ENCODE measurements around the gene CSNK1A1. TPM values are rescaled to one million over a fixed set of nuclear protein-coding genes. Genes with fewer than 3 reads are reported as not detected.

CSNK1A1 gene
- polyA plus RNA-seq, 1 of the 3 experiments (the other 2 are of a cell fraction) = 70.7 TPM

GRCh38 chr5:149544028-149544420 lies 7.2 kb downstream of the CSNK1A1 start (continued):
- TF ChIP-seq PBX3 (IDR thresholded peaks at IDR 0.05) (no peak), FOXJ3 (CRISPR knock-in tag; IDR thresholded peaks at IDR 0.05) (no peak)

- Histone ChIP-seq H3F3A (replicated peaks; ENCODE audit: insufficient read depth) (peaks cover 5% of the 10 kb centered on the region), H3K4me2 (peak overlapping the region; percentile 3; the same call in 1 of the 2 replicates), H3K36me3 (replicated peaks in 1 of 2; ENCODE audit: control insufficient read depth in 1 of 2, insufficient read depth in 2 of 2, low read length in 1 of 2) (peaks cover 41 to 59% of the 10 kb centered on the region in 2 experiments), H3K27me3 (ENCODE audit: insufficient read depth) (no peaks in the 10 kb centered on the region), H4K20me1 (ENCODE audit: insufficient read depth) (peaks cover 84% of the 10 kb centered on the region), H3K79me2 (ENCODE audit: insufficient read depth) (peaks cover 98% of the 10 kb centered on the region), H2AFZ (ENCODE audit: low read depth) (no peak overlapping the region), H3K4me1 (ENCODE audit: control insufficient read depth in 1 of 2, insufficient read depth in 2 of 2, low read depth in 1 of 2, low read length in 1 of 2) (peaks cover 7 to 13% of the 10 kb centered on the region in 2 experiments; a peak in 3 of 4 replicates), H3K9me3 (no peaks in the 10 kb centered on the region), H3K9ac (no peak overlapping the region), H3K27ac (ENCODE audit: low read depth in 2 of 2, low read length in 1 of 2) (peak overlapping the region in 1 of 2 experiments; percentile 7; a peak in 1 of 4 replicates), H3K4me3 (ENCODE audit: low read depth in 2 of 2, low read length in 1 of 2) (no peak overlapping the region), H3K9me2 (no peaks in the 10 kb centered on the region)
- 85% methylated on average over 8 of the region's 8 CpGs for WGBS (ENCODE audit: low lambda C conversion rate)
- no peak for TF ChIP-seq SMC3 (IDR thresholded peaks at IDR 0.05; ENCODE audit: low read depth, low read length)
- TF ChIP-seq NFIC (IDR thresholded peaks at IDR 0.05; ENCODE audit: borderline replicate concordance) = no peak
- no peak for TF ChIP-seq IRF3 (IDR thresholded peaks at IDR 0.05; ENCODE audit: low read depth, low read length)
- TF ChIP-seq FOSL2 (IDR thresholded peaks at IDR 0.05; ENCODE audit: borderline replicate concordance, low read depth) = no peak
- no peak for TF ChIP-seq YY1 (IDR thresholded peaks at IDR 0.05; ENCODE audit: low read depth)
- TF ChIP-seq RCOR1 (IDR thresholded peaks at IDR 0.05; ENCODE audit: low read length) = no peak
- no peak for TF ChIP-seq RAD21 (IDR thresholded peaks at IDR 0.05; ENCODE audit: low read length)
- TF ChIP-seq USF2 (IDR thresholded peaks at IDR 0.05; ENCODE audit: borderline replicate concordance, low read depth, low read length) = no peak
- TF ChIP-seq USF1 (IDR thresholded peaks at IDR 0.05; ENCODE audit: borderline replicate concordance, low read depth) = no peak
- no peak for TF ChIP-seq MXI1 (IDR thresholded peaks at IDR 0.05; ENCODE audit: low read depth, low read length)
- no peak for TF ChIP-seq EZH2phosphoT487 (IDR thresholded peaks at IDR 0.05; ENCODE audit: borderline replicate concordance, low read depth)
- TF ChIP-seq RXRA (IDR thresholded peaks at IDR 0.05; ENCODE audit: borderline replicate concordance, low read depth) = no peak
- TF ChIP-seq RFX5 (IDR thresholded peaks at IDR 0.05; ENCODE audit: low read length) = no peak
- TF ChIP-seq CHD2 (IDR thresholded peaks at IDR 0.05; ENCODE audit: low read length, partially characterized antibody) = no peak
- no peak for DNase-seq
- ChIA-PET CTCF (interaction anchor here (0.8 to 2.8 kb wide), 9 partner anchors 9 to 226 kb away, joined by 3 to 9 read pairs (median 4); no protein-coding TSS in a partner anchor), POLR2A (interaction anchor here (0.6 to 1.4 kb wide), 2 partner anchors 8 to 43 kb away, joined by 4 to 6 read pairs; partner anchors contain the start of gene CSNK1A1)
Measured at GRCh38 chr5:149543361-149544027, 7.7 kb downstream of the CSNK1A1 start.

All from SK-N-SH (cell line).